GM18502 (cell line): ENCODE data around the gene MICAL2.

Source experiments
- ATAC-seq: cut with Tn5 transposase; IDR thresholded peaks from one replicate; pipeline ENCODE4 v1.9.1; 2021; ENCODE audit warnings: mild to moderate bottlenecking; ENCODE audit not compliant: unreplicated experiment, poor library complexity

MICAL2 gene

DNA sequence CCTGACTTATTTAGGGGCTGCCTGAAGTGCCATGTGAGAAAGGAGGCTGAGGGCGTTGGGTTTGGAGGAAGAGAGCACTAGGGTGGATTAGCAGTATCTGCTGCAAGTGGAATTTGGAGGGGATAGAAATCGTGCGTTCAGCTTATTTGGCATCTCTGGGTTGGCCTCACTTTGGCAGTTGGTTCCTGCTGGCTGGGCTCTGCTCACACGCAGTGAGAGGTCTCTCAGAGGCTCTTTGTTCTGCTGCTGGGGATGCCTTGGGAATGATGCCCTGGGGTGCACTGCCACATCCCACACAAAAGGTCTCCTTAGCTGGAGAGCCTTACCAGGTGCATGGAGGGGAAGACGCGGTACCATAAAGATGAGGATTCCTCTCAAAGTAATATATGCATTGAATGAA, 17.7 kb upstream of the MICAL2 start:
- no peak for ATAC-seq

DNA sequence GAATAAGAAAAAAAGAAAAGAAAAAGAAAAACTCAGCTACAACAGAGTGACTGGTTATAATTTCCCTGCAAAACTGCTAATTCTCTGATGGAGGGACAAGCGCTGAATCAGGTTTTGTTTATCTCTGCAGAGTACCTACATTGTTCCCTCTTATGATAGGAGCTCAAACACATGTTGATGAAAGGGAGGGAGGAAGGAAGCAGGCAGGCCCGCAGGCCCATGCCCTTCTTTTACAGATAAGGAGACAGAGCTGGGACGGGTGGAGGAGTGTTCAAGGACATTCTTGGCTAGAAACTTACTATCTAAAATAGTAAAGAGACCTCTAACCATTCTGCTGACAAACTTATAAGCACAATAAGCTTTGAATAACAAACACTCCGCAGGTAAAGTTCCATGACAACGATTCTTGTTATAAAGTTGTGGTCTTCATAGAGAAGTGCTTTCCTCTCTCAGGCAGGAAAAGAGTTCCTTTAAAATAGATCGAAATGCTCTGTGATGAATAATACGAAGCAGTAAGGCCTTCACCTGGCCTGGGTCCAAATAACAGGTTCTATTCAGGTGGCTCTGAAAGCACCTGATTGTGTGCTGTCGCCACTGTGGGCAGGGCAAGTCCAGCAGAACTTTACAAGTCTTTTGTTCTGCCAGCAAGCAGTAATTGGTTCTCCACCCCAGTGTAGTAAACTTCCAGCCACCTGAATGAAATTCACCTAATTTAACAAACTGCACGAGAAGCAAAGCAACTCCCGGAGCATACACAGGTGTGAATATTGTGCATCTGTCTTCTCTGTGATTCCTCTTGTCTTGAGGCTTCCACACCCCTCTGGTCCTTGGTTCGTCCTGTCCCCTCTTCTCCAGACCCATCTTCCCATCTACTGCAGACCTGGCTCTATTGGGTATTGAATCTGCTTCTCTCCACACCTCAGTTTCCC, 15.3 kb upstream of the MICAL2 start:
- ATAC-seq: no peak

DNA sequence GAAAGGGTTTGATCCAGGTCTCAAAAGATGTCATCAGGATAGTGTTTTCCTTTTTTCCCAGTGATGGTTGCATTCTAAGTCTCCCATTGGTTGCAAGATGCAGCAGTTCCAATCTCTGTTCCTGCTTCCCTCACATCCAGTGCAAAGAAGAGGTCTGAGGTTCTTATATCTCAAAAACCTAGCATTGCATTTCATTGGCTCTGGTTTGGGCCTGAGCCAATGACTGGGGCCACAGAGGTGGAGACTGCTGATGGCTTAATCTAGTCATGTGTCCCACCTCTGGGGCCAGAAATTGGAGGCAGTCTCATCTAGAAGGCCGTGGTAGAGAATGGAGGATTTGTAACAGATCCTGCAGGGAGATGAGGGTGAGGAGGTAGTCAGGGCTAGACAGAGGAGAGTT, 13.2 kb upstream of the MICAL2 start:
- no peak for ATAC-seq

DNA sequence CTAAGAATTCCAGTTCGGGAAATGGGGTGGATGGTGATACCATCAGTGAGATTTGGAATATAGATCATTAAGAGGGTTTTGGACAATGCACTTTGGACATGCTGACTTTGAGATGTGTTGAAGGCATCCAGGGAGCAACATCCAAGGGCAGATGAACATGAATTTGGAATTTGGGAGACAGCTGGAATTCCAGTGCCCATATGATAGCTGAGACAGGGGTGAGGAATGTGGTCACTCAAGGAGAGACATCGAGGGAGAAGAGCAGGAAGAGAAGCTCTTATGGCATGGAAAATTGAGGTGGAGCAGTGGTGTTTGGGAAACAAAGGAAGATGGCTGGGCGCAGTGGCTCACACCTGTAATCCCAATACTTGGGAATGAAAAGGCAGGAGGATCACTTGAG, 11.8 kb upstream of the MICAL2 start:
- ATAC-seq: no peak

DNA sequence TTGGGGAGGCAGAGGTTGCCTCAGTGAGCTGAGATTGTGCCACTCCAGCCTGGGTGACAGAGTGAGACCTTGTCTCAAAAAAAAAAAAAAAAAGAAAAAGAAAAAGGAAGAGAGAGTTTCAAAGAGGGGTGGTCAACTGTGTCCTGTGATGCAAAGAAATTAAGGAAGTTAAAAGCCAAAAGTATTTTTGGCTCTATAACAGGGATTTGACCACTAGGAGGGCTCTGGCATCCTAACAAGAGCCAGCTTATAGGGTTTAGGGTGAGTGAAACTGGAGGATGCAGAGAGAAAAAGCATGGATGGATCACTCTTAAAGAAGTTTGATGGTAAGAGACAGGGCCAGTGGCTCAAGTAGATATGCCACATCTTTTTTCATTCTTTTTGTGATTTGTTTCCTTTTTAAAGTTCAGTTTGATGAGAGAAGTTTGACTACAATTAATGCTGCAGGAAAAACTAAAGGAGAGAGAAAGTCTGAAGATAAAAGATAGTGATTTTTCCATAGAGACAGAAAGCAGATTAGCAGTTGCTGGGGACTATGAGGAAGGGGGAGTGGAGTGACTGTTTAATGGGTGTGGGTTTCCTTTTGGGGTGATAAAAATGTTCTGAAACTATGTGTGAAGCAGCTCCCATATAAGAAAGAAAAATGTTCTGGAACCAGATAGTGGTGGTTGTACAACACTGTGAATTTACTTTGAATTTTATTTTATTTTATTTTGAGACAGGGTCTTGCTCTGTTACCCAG, 11.1 kb upstream of the MICAL2 start:
- no peak for ATAC-seq

DNA sequence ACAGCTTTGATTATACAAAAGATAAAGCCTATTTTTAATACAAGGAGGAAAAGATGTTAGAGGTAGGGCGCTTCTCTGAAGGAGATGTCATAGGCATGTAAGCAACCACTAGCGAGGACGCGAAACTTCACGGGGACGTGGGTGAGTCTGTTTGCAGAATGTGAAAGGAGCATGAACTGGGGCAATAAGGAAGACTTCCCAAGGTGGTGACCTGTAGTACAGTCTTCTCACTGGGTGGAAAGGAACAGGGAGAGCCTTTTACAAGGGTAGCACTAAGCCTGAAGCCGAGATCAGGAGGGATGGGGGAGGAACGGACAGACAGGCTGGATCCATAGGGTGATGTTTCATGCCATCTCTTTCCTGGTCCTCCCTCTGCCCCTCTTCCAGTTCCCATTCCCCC, 10.0 kb upstream of the MICAL2 start:
- no peak for ATAC-seq

DNA sequence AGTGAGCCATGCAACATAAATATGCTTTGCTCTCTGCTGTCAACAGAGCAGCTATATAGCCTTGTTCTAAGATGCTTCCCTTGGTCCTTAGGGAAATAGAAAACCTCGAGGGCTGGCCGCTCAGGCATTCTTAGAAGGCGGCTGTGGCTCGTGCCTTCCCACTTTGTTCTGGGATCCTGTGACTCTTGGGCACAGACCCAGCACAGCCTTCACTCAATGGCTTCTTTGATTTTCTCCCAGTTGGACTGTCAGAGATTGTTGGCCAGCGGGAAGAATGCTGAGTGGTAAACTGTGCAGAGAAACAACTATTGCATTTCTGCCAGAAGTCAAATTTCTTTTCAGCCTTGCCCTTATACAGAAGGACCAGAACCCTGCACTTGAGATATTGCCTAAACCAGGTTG, 9.5 kb upstream of the MICAL2 start:
- ATAC-seq: no peak

DNA sequence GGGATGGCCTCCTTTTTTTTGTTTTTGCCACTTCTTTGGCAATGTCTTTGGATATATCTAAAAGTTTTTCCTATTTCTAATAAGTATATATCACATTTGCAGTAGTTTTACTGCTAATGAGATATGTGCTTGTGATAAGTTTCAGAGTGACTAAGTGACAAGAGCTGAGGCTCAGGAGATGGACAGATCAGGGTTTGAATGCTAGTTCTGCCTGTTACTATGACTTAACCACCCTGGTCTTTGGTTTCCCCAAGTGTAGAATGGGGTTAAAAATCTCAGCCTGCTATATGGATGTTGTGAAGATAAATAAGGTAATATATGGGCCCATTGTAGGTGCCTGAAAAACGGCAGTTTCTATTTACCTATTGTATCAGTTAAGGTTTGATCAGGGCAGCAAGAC, 9.1 kb upstream of the MICAL2 start:
- no peak for ATAC-seq

DNA sequence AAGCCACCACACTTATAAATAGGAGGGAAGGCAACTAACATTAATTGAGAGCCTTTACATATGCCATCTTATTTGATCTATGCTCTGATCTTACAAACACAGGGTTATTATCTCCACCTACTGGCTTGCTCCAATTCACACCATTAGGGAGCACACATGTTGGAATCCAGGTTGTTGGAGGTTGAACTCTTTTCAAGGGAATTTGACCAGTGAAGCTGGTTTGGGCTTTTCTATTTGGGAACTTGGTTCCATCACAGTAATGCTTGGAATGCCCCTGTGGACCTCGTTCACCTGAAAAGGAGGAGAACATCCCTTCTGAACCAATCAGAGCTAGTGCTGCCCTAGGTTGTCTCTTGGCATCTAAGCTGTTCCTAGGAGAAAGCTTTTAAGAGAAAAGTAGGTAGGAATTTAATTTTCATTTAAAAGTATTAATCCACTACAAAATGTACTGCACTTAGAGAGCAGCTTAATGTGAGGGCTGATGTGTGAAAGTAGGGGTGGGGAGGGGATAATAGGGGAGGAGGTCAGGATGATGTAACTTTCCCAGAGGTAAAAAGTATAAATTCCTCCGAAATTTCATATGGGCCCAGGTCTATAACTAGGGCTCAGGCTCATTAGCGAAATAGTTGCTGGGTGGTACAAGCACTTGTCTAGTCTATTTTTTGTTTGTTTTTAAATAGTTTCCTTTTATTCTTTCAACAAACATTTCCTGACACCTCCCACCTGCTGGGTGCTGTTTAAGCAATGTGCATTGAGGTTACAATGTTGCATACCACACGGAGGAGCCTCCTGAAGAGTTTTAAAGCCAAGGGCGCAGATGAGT, 7.6 kb upstream of the MICAL2 start:
- ATAC-seq: no peak

DNA sequence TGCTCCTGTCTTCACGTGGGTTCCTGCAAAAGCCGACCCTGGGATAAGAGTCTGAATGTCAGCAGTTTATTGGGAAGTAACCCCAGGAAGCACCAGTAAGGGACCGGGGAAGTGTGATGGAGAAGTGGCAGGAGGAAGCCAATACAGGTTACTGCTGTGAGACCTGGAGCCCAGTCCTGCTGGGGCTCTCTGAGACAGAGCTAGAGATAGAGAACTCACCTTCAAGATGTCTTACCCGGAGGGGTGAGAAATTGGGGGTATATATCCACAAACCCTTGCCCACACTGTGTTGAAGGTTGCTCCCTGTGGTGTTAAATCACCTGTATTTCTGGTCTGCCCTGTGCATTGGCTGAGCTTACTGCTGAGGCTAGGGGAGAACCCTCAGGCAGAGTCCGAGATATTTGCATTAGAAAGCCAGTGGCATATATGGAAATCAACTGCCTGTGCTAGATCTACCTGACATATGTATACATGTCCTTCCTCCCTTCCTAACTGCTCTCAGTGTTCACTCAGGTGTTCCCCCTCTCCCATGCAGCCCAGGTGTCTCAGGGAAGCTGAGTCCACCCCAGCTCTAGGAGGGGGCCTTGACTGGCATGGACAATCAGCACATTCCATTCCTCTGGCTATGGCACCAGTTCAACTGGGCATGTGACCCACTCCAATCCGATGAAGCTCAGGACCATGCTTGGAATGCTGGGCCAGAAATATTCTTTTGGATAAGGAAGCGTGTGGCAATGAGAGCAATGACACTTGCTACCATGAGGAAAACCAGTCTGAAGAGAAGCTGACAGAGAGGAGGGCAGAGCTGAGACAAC, 6.8 kb upstream of the MICAL2 start:
- no peak for ATAC-seq

DNA sequence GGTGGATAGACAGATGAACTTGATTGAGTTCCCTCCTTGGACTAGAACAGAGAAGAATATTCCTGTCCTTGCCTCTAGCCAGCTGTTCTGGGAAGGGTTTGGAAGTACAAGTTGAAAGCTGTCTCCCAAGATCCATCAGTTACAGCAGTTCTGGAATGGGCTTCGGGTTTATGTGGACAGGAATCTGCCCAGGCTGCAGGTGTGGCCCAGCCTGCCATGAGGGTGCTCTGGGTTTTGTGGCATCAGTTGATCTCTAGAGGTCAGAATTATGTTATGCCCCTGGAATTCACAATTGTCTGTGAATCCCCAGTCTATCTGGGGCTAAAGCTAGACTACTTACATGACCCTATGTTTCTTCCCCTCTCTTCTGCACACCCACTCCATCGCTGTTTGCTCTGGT, 4.9 kb upstream of the MICAL2 start:
- ATAC-seq: no peak

DNA sequence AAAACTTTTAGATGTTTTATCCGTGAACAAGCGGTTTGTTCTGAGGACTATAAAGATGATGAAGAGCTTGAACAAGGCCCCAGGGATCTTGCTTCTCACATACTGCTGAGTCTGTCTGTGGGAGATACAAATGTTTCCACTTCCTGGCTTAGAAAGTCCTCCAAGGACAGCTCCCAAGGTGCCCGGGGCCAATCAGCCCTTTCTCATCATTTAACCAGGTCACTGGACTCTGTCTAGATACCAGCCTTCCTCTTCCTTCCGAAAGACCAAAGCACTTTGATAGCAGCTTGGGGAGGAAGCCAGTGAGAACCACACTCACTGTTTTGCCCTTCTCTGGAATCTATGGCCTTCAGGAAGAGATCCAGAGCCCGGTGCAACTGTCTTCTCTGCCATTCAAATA, 4.3 kb upstream of the MICAL2 start:
- no peak for ATAC-seq

DNA sequence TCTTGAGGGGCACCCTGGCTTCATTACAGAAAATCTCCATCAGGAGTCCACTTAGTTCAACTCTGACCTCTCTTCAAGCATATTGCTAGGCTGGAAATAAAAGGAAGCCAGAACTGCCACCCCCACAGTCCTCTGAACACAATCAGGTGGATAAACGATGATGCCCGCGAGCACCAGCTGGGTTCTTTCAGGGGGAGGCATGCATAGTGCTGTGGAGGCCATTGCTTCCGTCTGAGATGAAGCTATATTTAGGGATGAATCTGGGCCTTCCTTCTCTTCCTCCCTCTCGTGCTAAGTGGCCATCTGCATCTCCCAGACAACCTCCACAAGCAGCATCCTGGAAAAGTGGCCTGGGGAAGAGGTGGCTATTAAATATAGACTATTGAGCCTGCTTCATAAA, 3.9 kb upstream of the MICAL2 start:
- no peak for ATAC-seq

DNA sequence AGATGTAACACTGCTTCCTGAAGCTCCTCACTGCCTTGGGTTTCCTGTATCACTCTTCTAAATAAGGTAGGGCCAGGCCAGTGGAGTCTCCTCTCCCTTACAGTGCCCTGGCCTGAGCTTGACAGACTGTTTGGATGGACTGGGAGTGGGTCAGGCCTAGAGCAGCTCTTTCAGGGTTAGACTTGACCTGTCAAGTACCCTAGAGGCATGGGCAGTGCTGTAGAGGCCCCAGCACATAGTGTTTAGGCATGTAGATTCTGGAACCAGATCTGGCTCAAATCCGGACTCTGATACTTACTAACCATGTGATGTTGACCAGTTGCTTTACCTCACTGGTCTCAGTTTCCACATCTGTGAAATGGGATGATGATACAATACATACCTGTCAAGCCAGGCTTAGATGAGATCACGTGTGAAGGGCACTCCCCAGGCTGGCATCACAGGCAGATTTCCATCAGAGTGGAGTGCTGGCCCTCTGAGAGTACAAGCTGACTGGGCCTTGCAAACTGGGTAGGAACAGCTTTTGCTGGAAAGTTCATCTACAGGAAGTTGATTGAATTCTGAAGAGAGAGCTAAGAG, 1.4 kb upstream of the MICAL2 start:
- ATAC-seq: no peak

DNA sequence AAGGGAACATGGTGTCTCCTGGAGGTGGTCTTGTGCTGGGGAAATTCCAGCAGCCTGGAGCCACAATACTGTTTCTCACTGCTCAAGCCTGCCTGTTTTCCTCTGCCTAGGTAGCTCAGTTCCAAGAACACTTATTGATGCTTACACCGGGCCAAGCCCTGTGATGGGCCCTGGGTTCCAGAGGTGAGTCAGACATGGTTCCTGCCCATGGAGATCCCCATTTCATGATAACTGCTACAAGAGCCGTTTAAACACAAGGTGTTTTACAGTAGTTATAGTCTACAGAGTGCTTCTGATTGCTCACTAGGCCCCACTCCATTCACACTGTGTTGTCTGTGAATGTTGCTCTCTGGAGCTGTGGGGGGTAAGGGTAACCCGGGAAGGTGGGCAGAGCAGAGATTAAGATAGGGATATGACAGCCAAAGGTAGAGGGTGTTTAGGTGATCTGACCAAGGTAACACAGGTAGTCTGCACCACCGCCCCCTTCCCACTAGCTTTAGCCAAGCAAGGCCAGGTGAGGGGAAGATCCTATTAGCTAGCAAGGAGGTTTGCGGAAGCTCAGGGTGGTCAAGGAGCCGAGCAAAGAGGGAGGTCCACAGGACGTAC, 696 bp upstream of the MICAL2 start:
- no peak for ATAC-seq

DNA sequence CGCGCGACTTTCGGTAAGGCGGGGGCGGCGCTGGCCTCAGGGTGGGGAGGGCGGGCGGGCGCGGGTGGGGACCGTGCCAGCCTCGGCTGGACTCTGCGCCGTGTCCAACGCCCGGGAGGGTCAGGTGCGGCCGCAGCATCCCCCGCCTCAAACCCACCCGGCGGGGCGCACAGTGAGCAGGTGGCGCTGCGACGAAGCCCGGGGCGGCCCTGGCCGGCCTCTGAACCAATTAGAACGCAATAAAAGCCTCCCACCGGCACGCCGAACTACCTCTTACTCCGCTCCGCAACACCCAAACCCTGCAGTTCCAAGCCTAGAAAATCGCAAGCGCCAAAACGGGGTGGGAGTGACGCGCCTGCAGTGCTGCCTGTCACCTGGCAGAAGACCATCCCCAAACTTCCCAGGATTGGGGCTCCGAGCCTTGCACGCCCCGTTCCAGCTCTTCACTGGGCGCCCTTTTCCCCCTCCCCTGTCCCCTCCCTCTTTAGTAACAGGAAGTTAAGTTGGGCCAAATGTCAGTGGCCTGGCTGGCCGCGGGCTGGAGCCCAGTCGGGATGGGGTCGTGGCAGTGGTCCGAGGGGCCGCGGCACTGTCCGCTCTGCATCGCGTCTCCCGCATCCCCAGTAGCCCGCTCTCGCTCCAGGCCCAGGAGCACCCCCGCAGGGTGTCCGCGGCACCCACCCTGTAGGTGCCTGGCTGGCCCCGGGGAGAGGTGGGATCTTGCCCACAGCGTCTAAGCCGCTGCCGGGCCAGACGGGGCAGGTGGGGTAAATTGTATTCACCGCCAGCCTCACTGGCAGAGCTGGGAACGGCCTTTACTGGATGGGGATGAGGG, 541 bp downstream of the MICAL2 start:
- peak; percentile 45 for ATAC-seq

DNA sequence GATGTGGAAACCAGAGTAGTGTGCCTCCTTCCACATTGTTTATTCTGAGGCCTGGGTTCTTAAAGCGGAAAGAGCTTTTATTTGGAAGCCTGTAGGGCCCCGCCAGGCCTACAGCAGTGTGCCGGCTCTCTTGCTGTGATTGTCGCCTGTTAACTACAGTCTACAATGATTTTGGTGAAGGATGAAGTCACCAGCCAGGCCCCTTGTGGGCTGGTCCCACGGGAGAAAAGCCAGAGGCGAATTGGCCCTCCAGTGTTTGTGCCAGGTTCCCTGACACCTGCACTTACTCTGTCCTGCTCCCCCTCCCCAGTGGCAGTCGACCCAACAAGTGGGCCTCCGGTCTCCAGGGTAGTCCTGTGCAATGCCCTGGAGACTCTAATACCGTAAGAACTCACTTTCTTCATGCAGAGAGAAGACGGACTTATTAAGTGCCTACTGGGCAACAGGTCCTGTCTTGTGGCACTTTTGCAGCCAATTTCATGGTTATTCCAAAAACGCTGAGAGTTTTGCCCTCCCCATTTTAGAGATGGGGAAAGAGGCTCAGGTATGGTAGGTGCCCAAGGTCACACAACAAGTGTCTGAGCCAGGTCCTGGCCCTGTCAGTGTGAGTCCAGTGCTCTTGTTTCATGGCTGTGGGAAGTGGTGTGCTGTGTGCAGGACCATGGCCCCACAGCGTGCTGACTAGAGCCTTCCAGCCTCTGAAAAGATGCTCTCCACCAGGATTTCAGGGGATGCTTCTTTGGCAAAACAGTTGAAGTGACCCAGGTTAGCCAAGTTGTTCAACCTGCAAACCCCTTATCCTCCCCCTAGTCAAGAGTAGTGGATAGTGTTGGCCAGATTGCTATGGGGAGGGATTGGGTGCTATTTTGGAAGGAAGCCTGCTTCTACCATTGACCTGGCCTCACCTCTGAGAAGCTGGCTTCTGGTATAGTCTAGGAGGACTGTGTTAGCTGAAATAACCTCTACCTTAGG, 1.4 kb downstream of the MICAL2 start:
- ATAC-seq: no peak
